Endothelial cell of umbilical vein (primary cell): ENCODE results near the gene CIP2A.

Source experiments
- CTCF ChIP-seq, 2 donors: IDR thresholded peaks; 1 replicate in 1 of 2; 2 replicates in 1 of 2; pipeline ENCODE4 v1.5.1; 2011; ENCODE audit warnings: low read length in 2 of 2, mild to moderate bottlenecking in 2 of 2, moderate library complexity in 2 of 2, control low read depth in 1 of 2, inconsistent platforms in 1 of 2, low read depth in 1 of 2; ENCODE audit not compliant: insufficient read depth in 1 of 2; ENCODE audit errors: extremely low read depth in 1 of 2
- POLR2A ChIP-seq: IDR thresholded peaks from 2 replicates; pipeline ENCODE4 v1.6.1; 2012; ENCODE audit warnings: low read depth, mild to moderate bottlenecking, control low read depth, low read length

- TF ChIP-seq POLR2A (no peak), CTCF (IDR thresholded peaks at IDR 0.05; ENCODE audit: extremely low read depth in 1 of 2, insufficient read depth in 1 of 2, low read depth in 1 of 2, low read length in 2 of 2) (no peak)
Observed at GRCh38 chr3:108527109-108527508, 62.1 kb downstream of the CIP2A start.
